ENCODE results near the gene SAP30BP. TPM values are rescaled to one million over a fixed set of nuclear protein-coding genes. Genes with fewer than 3 reads are reported as not detected.

The SAP30BP gene
- total and polyA plus RNA-seq, 2 of the 13 experiments (the other 11 are each of a cell fraction or from before 2014, with no cell fraction given): 67.7 to 99.4 TPM

GRCh38 chr17:75749545-75750389 lies 82.6 kb downstream of the SAP30BP start (continued):
- TF ChIP-seq ZNF780A (CRISPR knock-in tag; IDR thresholded peaks at IDR 0.05): no peak
- TF ChIP-seq SP4 (CRISPR knock-in tag; IDR thresholded peaks at IDR 0.05): 0 out of 2 replicates have a peak, but pooled peaks have one; percentile 36
- TF ChIP-seq PAX8 (CRISPR knock-in tag; IDR thresholded peaks at IDR 0.05; ENCODE audit: borderline replicate concordance): no peak
- TF ChIP-seq TEF (CRISPR knock-in tag; IDR thresholded peaks at IDR 0.05): no peak
- TF ChIP-seq ZNF326 (CRISPR knock-in tag; IDR thresholded peaks at IDR 0.05; ENCODE audit: borderline replicate concordance): no peak
- no peak for TF ChIP-seq ZNF274 (CRISPR knock-in tag; IDR thresholded peaks at IDR 0.05)
- TF ChIP-seq FOXA3 (CRISPR knock-in tag; IDR thresholded peaks at IDR 0.05): no peak
- no peak for TF ChIP-seq ZNF383 (CRISPR knock-in tag; IDR thresholded peaks at IDR 0.05; ENCODE audit: borderline replicate concordance)
- TF ChIP-seq ZSCAN21 (CRISPR knock-in tag; IDR thresholded peaks at IDR 0.05; ENCODE audit: borderline replicate concordance): no peak
- TF ChIP-seq CENPBD1 (CRISPR knock-in tag; IDR thresholded peaks at IDR 0.05; ENCODE audit: borderline replicate concordance, low read depth): no peak
- TF ChIP-seq SNRNP70 (IDR thresholded peaks at IDR 0.05; ENCODE audit: low read depth, low read length): no peak
- no peak for TF ChIP-seq ZNF484 (CRISPR knock-in tag; IDR thresholded peaks at IDR 0.05; ENCODE audit: borderline replicate concordance, low read depth)
- no peak for TF ChIP-seq ZNF205 (CRISPR knock-in tag; IDR thresholded peaks at IDR 0.05)
- TF ChIP-seq ZNF546 (CRISPR knock-in tag; conservative IDR thresholded peaks at IDR 0.05): no peak
- no peak for TF ChIP-seq PRDM15 (CRISPR knock-in tag; IDR thresholded peaks at IDR 0.05)
- TF ChIP-seq CREBL2 (CRISPR knock-in tag; IDR thresholded peaks at IDR 0.05; ENCODE audit: borderline replicate concordance): no peak
- TF ChIP-seq ZNF282 (IDR thresholded peaks at IDR 0.05; ENCODE audit: partially characterized antibody): no peak
- TF ChIP-seq HOXA3 (CRISPR knock-in tag; IDR thresholded peaks at IDR 0.05): peak; percentile 66
- no peak for TF ChIP-seq KDM5A (IDR thresholded peaks at IDR 0.05; ENCODE audit: borderline replicate concordance, low read length)
- TF ChIP-seq CSRNP1 (CRISPR knock-in tag; IDR thresholded peaks at IDR 0.05): no peak
